Natural killer cell (primary cell): ENCODE measurements around the gene PERM1. TPM values are rescaled to one million over a fixed set of nuclear protein-coding genes. Genes with fewer than 3 reads are reported as not detected.
A peak's percentile ranks its signal among the peaks of the same experiment; 100 is the strongest.

ENCODE experiments used
- ATAC-seq, 3 donors: fragments of 150-1000 bp in 2 of 3; fragments of 200-7000 bp in 1 of 3; cut with Tn5 transposase; 1 replicate in 1 of 3; 2 replicates in 2 of 3; pipeline ENCODE4 v1.10.0; 2021; ENCODE audit warnings: mild to moderate bottlenecking in 2 of 3, moderate library complexity in 2 of 3
- DNase-seq, 2 donors: peaks; one replicate each; pipeline versions ENCODE4 v3.0.0 to v3.0.0-alpha.2; 2013 to 2021; ENCODE audit warnings: mixed read lengths in 1 of 2
- H3K27ac ChIP-seq: one replicate; pipeline ENCODE4 v1.5.1; 2013; ENCODE audit warnings: mild to moderate bottlenecking, low read length
- H3K27me3 ChIP-seq: one replicate; pipeline ENCODE4 v1.6.1; 2013; ENCODE audit warnings: low read length; ENCODE audit not compliant: control insufficient read depth, insufficient read depth
- H3K36me3 ChIP-seq: one replicate; pipeline ENCODE4 v1.6.1; 2013; ENCODE audit warnings: low read length; ENCODE audit not compliant: control insufficient read depth, insufficient read depth
- H3K4me1 ChIP-seq: one replicate; pipeline ENCODE4 v1.6.1; 2013; ENCODE audit warnings: low read length; ENCODE audit not compliant: control insufficient read depth, insufficient read depth
- H3K4me3 ChIP-seq: one replicate; pipeline ENCODE4 v1.5.1; 2013; ENCODE audit warnings: low read length
- H3K9me3 ChIP-seq: one replicate; pipeline ENCODE4 v1.6.1; 2013; ENCODE audit warnings: low read length; ENCODE audit not compliant: control insufficient read depth, insufficient read depth
- H3K27ac Mint-ChIP-seq, 2 donors: one replicate each; pipeline ENCODE4 v1.8.0; 2022; ENCODE audit warnings: mild to moderate bottlenecking in 2 of 2, mixed read lengths in 2 of 2, moderate library complexity in 1 of 2
- H3K27me3 Mint-ChIP-seq, 2 donors: one replicate each; pipeline ENCODE4 v1.8.0; 2022; ENCODE audit warnings: low read depth in 2 of 2, mixed read lengths in 2 of 2
- H3K36me3 Mint-ChIP-seq: one replicate; pipeline ENCODE4 v1.8.0; 2022; ENCODE audit warnings: mixed read lengths
- H3K4me1 Mint-ChIP-seq, 2 donors: one replicate each; pipeline ENCODE4 v1.8.0; 2022; ENCODE audit warnings: mixed read lengths in 2 of 2
- H3K4me3 Mint-ChIP-seq: one replicate; pipeline ENCODE4 v1.8.0; 2022; ENCODE audit warnings: mild to moderate bottlenecking, moderate library complexity, mixed read lengths
- H3K9me3 Mint-ChIP-seq, 2 donors: one replicate each; pipeline ENCODE4 v1.8.0; 2022; ENCODE audit warnings: mixed read lengths in 2 of 2
- WGBS: methylation state at CpG from one replicate; pipeline ENCODE4 v1.1.7; 2013; ENCODE audit warnings: missing lambda C conversion rate; ENCODE audit not compliant: insufficient coverage; 5-methylcytosine and 5-hydroxymethylcytosine counted together
- intact Hi-C: fragments of 100-400 bp; cut with micrococcal nuclease; formaldehyde crosslinking; loops from one replicate; pipeline ENCODE4 v1.14.2; 2022
- total RNA-seq, 4 donors: library from RNA; stranded (reverse); fragments of 120-200 nt in 1 of 4; gene quantifications; one replicate each; pipeline versions ENCODE4 v1.2.3 to v1.2.4, GENCODE V29; 2013 to 2022
- TF ChIP-seq, protein P1 (sequence below): fragments of 200-600 bp; IDR thresholded peaks from one replicate; pipeline ENCODE4 v1.8.0; 2022; ENCODE audit warnings: antibody characterized with exemption

PERM1 gene
- total RNA-seq, 3 donors from 2014 or later (not counting 1 experiment from before 2014, with no cell fraction given) = not detected

DNA sequence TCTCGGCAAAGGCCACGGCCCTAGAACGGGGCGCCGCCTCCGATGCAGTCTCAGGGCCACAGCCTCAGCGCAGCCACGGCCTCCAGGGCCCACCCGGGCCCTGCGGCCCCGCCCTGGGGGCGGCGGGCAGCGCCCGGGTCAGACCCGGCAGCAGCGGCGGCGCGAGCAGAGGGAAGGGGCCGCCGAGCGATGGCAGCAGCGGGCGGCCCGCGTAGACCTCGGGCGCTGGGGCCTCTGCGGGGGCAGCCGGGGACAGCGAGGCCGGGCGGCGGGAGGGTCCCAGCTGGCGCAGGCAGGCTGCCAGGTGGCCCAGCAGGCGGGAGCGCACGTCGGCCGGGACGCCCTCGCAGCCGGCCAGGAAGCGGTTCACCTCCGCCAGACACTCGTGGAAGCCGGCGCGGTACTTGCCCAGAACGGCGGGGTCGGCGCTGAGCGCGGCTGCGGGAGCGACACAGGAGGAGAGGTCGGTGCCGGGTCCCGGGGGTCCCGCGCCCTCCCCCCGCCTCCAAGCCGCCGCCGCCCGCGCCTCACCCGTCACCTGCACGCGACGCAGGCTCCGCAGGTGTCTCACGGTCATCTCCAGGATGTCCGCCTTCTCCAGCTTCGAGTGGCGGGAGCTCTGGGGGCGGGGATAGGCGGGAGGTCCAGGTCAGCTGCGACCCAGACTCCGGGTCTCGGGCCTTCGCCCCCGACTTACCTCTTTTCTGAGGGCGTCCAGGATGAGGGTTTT, 17.3 kb upstream of the PERM1 start:
- intact Hi-C loops = no loop called here
- WGBS = under 1% methylated on average over 86 of the region's 86 CpGs
- H3K4me3 Mint-ChIP-seq = peak overlapping the region; percentile 37
- no peaks in the 10 kb centered on the region for H3K36me3 Mint-ChIP-seq
- Histone ChIP-seq H3K4me1 (peaks cover 41% of the 10 kb centered on the region), H3K27me3 (peaks cover 44% of the 10 kb centered on the region), H3K36me3 (no peaks in the 10 kb centered on the region), H3K27ac (no peak overlapping the region), H3K4me3 (no peak overlapping the region), H3K9me3 (no peaks in the 10 kb centered on the region)
- DNase-seq (peak in 1 of 2 donors; percentile 68), ATAC-seq (peak; percentile 15 to 40 (median 23))
- TF ChIP-seq, protein P1, sequence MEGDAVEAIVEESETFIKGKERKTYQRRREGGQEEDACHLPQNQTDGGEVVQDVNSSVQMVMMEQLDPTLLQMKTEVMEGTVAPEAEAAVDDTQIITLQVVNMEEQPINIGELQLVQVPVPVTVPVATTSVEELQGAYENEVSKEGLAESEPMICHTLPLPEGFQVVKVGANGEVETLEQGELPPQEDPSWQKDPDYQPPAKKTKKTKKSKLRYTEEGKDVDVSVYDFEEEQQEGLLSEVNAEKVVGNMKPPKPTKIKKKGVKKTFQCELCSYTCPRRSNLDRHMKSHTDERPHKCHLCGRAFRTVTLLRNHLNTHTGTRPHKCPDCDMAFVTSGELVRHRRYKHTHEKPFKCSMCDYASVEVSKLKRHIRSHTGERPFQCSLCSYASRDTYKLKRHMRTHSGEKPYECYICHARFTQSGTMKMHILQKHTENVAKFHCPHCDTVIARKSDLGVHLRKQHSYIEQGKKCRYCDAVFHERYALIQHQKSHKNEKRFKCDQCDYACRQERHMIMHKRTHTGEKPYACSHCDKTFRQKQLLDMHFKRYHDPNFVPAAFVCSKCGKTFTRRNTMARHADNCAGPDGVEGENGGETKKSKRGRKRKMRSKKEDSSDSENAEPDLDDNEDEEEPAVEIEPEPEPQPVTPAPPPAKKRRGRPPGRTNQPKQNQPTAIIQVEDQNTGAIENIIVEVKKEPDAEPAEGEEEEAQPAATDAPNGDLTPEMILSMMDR = no peak
- H3K27me3 Mint-ChIP-seq = peaks cover 8 to 29% of the 10 kb centered on the region in 2 donors
- H3K9me3 Mint-ChIP-seq = no peaks in the 10 kb centered on the region
- H3K27ac Mint-ChIP-seq = no peak overlapping the region
- H3K4me1 Mint-ChIP-seq = peaks cover 4 to 12% of the 10 kb centered on the region in 2 donors

DNA sequence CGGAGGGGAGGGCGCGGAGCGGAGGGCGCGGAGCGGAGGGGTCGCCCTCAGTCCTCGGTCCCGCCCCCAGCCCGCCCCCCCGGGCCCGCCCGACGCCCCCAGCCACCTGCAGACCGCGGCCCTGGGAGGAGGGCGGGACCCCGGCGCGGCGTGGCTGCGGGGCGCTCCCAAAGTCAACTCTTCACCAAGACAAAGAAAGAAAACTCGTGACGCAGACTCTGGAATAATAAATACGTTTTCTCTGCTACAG, 16.8 kb upstream of the PERM1 start:
- Histone ChIP-seq H3K4me3 (no peak overlapping the region), H3K9me3 (no peaks in the 10 kb centered on the region), H3K27ac (no peak overlapping the region), H3K4me1 (peaks cover 39% of the 10 kb centered on the region), H3K27me3 (peaks cover 40% of the 10 kb centered on the region), H3K36me3 (no peaks in the 10 kb centered on the region)
- DNase-seq (no peak), ATAC-seq (no peak)
- H3K9me3 Mint-ChIP-seq = no peaks in the 10 kb centered on the region
- no peaks in the 10 kb centered on the region for H3K36me3 Mint-ChIP-seq
- intact Hi-C loops = no loop called here
- no peak overlapping the region for H3K4me3 Mint-ChIP-seq
- TF ChIP-seq, protein P1 = no peak
- peaks cover 8 to 28% of the 10 kb centered on the region in 2 donors for H3K27me3 Mint-ChIP-seq
- peaks cover 4 to 12% of the 10 kb centered on the region in 2 donors for H3K4me1 Mint-ChIP-seq
- WGBS = 2% methylated on average over 27 of the region's 27 CpGs
- H3K27ac Mint-ChIP-seq = no peak overlapping the region

DNA sequence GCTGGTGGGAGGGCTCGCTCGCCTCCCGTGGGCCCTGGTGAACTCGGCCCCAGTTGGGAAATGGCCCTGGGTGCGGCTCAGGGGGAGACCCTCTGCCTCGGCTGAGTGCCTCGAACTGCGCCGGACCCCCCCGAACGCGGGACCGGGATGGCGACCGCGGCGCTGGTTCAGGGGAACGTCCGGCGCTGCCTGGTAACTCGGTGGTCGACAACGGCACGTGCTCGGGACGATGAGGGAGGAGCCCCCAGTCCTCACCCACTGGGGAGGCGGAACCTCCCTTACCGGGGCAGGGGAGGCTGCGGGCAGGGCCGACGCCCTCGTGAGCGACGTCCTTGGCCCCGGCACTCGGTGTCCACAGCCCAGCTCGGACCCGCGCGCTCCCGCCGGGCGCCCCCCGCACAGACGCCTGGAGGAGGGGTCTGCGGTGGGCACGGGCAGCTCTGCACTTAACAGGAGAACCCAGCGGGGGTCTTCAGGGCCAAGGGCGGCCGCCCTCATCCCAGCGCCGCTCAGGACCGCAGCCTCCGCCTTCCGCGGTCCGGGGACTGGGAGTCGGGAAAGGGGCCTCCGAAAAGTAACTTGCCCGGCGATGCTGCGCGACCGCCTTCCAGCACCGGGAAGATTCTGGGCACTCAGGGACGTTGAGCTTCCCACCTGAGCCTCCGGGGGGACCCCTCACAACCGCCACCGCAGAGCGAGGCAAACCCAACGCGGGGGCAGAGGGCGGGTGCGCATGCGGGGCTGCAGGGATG, 16.3 kb upstream of the PERM1 start:
- Mint-ChIP-seq H3K4me1 (peaks cover 4 to 12% of the 10 kb centered on the region in 2 donors), H3K36me3 (no peaks in the 10 kb centered on the region), H3K27me3 (peaks cover 8 to 26% of the 10 kb centered on the region in 2 donors), H3K9me3 (no peaks in the 10 kb centered on the region), H3K4me3 (no peak overlapping the region), H3K27ac (no peak overlapping the region)
- ATAC-seq (no peak), DNase-seq (peak in 1 of 2 donors; percentile 42)
- intact Hi-C loops = no loop called here
- TF ChIP-seq, protein P1 = no peak
- no peak overlapping the region for H3K27ac ChIP-seq
- WGBS = 14% methylated on average over 75 of the region's 75 CpGs
- H3K4me1 ChIP-seq = peaks cover 39% of the 10 kb centered on the region
- H3K27me3 ChIP-seq = peaks cover 38% of the 10 kb centered on the region
- H3K9me3 ChIP-seq = no peaks in the 10 kb centered on the region
- no peak overlapping the region for H3K4me3 ChIP-seq
- no peaks in the 10 kb centered on the region for H3K36me3 ChIP-seq
